Testis (tissue), 3 donors: Measurements from ENCODE around the gene GPR150. TPM values are rescaled to one million over a fixed set of nuclear protein-coding genes. Genes with fewer than 3 reads are reported as not detected.
"Not testable (repeated sequence)": the region's sequence is repeated elsewhere in the genome, so short reads cannot be mapped to it uniquely, and the experiment has no call there.

Experiments
- DNase-seq: peaks from one replicate; pipeline ENCODE4 v3.0.0-alpha.2; 2019
- H3K27ac ChIP-seq, 2 donors: fragments of 200-600 bp; sonication (generic); one replicate each; pipeline ENCODE4 v1.5.1; 2019
- H3K27me3 ChIP-seq: fragments of 200-600 bp; sonication (generic); one replicate; pipeline ENCODE4 v1.5.1; 2019
- H3K36me3 ChIP-seq: fragments of 200-600 bp; sonication (generic); one replicate; pipeline ENCODE4 v1.5.1; 2017; ENCODE audit warnings: low read depth; ENCODE audit errors: missing control alignments
- H3K4me1 ChIP-seq: fragments of 200-600 bp; sonication (generic); one replicate; pipeline ENCODE4 v1.5.1; 2019
- H3K4me3 ChIP-seq, 2 donors: fragments of 200-600 bp; sonication (generic); one replicate each; pipeline ENCODE4 v1.5.1; 2017 to 2019
- H3K9me3 ChIP-seq: fragments of 200-600 bp; sonication (generic); one replicate; pipeline ENCODE4 v1.5.1; 2017
- POLR2A ChIP-seq: fragments of 450-650 bp; IDR thresholded peaks from one replicate; pipeline ENCODE4 v1.6.1; 2017; ENCODE audit warnings: antibody characterized with exemption, mild to moderate bottlenecking, moderate library complexity
- WGBS, 2 donors: methylation state at CpG; one replicate each; pipeline ENCODE4 v1.1.5; 2018; 5-methylcytosine and 5-hydroxymethylcytosine counted together
- intact Hi-C: fragments of 100-400 bp; cut with DNase I; formaldehyde crosslinking; loops from one replicate; pipeline ENCODE4 v1.15.1; 2023; ENCODE audit warnings: low total_unique reads
- polyA plus RNA-seq: library from polyadenylated mRNA; stranded (reverse); fragments of 350-450 nt; fragmentation: Illumina TruSeq; extraction: RNeasy Lipid Tissue Mini Kit (QIAGEN cat#74804); gene quantifications from one replicate; pipeline ENCODE4 v1.2.3, GENCODE V29; 2014; ENCODE audit warnings: low read depth, low replicate concordance; ENCODE audit not compliant: insufficient read depth
- total RNA-seq, 2 donors: library from RNA; depleted of rRNA; stranded (reverse); fragments of >200 nt; gene quantifications; one replicate each; pipeline ENCODE4 v1.2.3, GENCODE V29; 2016
- TF ChIP-seq, protein P1 (sequence below), 3 experiments: fragments of 450-650 bp in 2 of 3; fragments of 200-600 bp in 1 of 3; sonication (generic) in 1 of 3; IDR thresholded peaks; one replicate each; pipeline ENCODE4 v1.5.1; 2016 to 2019; ENCODE audit warnings: antibody characterized with exemption in 3 of 3, mild to moderate bottlenecking in 2 of 3, moderate library complexity in 1 of 3

The GPR150 gene
- total and polyA plus RNA-seq, 3 donors from 2014 or later, result 0.45 to 0.99 (median 0.87) TPM

GRCh38 chr5:95631255-95631958 lies 11.5 kb downstream of the GPR150 start:
- DNase-seq, result no peak
- TF ChIP-seq, protein P1, sequence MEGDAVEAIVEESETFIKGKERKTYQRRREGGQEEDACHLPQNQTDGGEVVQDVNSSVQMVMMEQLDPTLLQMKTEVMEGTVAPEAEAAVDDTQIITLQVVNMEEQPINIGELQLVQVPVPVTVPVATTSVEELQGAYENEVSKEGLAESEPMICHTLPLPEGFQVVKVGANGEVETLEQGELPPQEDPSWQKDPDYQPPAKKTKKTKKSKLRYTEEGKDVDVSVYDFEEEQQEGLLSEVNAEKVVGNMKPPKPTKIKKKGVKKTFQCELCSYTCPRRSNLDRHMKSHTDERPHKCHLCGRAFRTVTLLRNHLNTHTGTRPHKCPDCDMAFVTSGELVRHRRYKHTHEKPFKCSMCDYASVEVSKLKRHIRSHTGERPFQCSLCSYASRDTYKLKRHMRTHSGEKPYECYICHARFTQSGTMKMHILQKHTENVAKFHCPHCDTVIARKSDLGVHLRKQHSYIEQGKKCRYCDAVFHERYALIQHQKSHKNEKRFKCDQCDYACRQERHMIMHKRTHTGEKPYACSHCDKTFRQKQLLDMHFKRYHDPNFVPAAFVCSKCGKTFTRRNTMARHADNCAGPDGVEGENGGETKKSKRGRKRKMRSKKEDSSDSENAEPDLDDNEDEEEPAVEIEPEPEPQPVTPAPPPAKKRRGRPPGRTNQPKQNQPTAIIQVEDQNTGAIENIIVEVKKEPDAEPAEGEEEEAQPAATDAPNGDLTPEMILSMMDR (IDR thresholded peaks at IDR 0.05), result no peak
- TF ChIP-seq POLR2A, result no peak
- H3K4me1 ChIP-seq, result no peaks in the 10 kb centered on the region
- H3K27ac ChIP-seq, result no peak overlapping the region
- no peaks in the 10 kb centered on the region for H3K36me3 ChIP-seq
- WGBS, 2 donors, result 75 to 76% methylated on average over 2 of the region's 2 CpGs
- H3K27me3 ChIP-seq, result no peaks in the 10 kb centered on the region
- intact Hi-C loops, result no loop called here
- H3K4me3 ChIP-seq, result no peak overlapping the region
- no peaks in the 10 kb centered on the region for H3K9me3 ChIP-seq

- DNase-seq, result no peak
- 80 to 83% methylated on average over 4 of the region's 4 CpGs for WGBS, 2 donors
- Histone ChIP-seq H3K9me3 (no peaks in the 10 kb centered on the region), H3K4me3 (no peak overlapping the region), H3K27ac (no peak overlapping the region), H3K36me3 (no peaks in the 10 kb centered on the region), H3K27me3 (no peaks in the 10 kb centered on the region), H3K4me1 (no peaks in the 10 kb centered on the region)
- intact Hi-C loops, result no loop called here
- TF ChIP-seq, protein P1 (IDR thresholded peaks at IDR 0.05), result no peak
- TF ChIP-seq POLR2A, result no peak
Observed at GRCh38 chr5:95631991-95632675, 12.2 kb downstream of the GPR150 start.

- H3K4me3 ChIP-seq, intact Hi-C loops, H3K36me3 ChIP-seq, H3K9me3 ChIP-seq, H3K4me1 ChIP-seq, H3K27me3 ChIP-seq, DNase-seq, H3K27ac ChIP-seq: not testable (repeated sequence)
- WGBS, 2 donors, result 93 to 96% methylated on average over 2 of the region's 2 CpGs
Observed at GRCh38 chr5:95632942-95633341, 13.1 kb downstream of the GPR150 start.

GRCh38 chr5:95633671-95634070 lies 13.8 kb downstream of the GPR150 start:
- no peak for DNase-seq
- Histone ChIP-seq H3K36me3 (no peaks in the 10 kb centered on the region), H3K4me1 (no peaks in the 10 kb centered on the region), H3K9me3 (no peaks in the 10 kb centered on the region), H3K27me3 (no peaks in the 10 kb centered on the region), H3K4me3 (no peak overlapping the region), H3K27ac (no peak overlapping the region)
- 94 to 95% methylated on average over 3 of the region's 3 CpGs for WGBS, 2 donors
- TF ChIP-seq, protein P1 (IDR thresholded peaks at IDR 0.05), result no peak
- no peak for TF ChIP-seq POLR2A
- intact Hi-C loops, result no loop called here

GRCh38 chr5:95634081-95634480 lies 14.2 kb downstream of the GPR150 start:
- Histone ChIP-seq H3K27ac (no peak overlapping the region), H3K27me3 (no peaks in the 10 kb centered on the region), H3K4me1 (no peaks in the 10 kb centered on the region), H3K9me3 (no peaks in the 10 kb centered on the region), H3K4me3 (no peak overlapping the region), H3K36me3 (no peaks in the 10 kb centered on the region)
- TF ChIP-seq, protein P1 (IDR thresholded peaks at IDR 0.05), result no peak
- intact Hi-C loops, result no loop called here
- no peak for DNase-seq
- 94 to 95% methylated on average over 3 of the region's 3 CpGs for WGBS, 2 donors
